Kidney glomerular epithelial cell (primary cell): Measurements from ENCODE around the gene GFRA4.

Experiments used
- DNase-seq: peaks from one replicate; lab custom pipeline; 2025; lab: John Stamatoyannopoulos, UW

The GFRA4 gene

DNA sequence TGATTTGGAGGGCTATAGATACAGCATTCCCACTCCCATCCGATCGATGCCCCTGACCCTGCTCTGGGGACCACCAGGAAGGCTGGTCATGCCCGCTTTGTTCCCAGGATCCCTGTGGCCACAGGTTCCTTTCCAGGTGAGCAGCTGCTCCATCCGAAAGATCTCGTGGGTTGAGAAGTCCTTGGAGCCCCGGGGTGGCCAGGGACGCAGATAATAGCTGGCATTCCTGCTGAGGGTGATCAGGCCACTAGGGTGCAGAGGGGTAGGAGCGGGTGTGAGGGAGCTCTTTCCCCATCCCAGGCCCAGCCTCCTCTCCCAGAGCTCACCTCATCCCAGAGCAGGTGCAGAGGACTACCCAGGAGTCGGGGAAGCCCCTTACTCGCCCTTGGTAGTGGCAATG lies 11.2 kb upstream of the GFRA4 start:
- DNase-seq = no peak

GRCh38 chr20:3673221-3674070 lies 10.2 kb upstream of the GFRA4 start:
- DNase-seq = no peak

GRCh38 chr20:3672547-3673171 lies 9.5 kb upstream of the GFRA4 start:
- DNase-seq = no peak

- no peak for DNase-seq
Observed at GRCh38 chr20:3671986-3672546, 8.9 kb upstream of the GFRA4 start.

DNA sequence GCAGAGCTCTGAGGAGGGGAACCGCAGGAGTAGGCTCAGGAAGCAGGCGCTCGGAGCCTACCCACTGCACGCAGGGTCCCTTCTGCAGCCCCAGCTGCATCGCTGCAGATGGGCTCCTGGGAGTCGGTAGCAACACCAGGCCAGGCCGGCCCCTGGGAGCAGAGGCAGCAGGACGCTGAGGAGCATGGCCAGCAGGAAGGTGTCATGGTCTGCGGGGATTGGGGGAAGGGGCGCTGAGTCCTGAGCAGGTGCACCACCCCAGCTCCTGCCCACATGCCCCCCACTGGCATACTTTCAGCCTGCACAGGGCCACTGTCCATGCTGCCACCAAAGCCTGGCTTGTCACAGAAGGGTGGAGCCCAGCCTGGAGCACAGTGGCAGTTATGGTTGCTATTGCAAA lies 7.7 kb upstream of the GFRA4 start:
- no peak for DNase-seq

DNA sequence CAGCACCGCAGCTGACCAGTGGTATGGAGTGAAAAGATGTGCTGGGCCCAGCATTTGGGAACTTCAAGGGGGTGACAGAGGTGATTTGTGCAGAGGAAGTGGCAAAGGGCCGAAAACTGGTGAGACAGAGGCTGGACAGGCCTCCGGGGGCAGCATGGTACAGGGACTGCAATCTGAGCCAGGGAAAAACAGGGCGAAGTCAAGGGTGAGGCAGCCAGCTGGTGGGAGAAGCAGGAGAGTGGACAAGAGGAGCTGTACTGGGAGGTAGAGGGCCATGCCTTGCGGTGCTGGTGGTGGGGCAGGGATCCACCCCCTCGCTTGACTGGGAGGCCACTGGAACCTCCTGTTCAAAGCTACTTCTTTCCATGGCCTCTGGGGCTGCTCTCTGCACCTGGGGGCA lies 7.3 kb upstream of the GFRA4 start:
- no peak for DNase-seq

GRCh38 chr20:3669710-3670367 lies 6.6 kb upstream of the GFRA4 start:
- DNase-seq = no peak

- DNase-seq = no peak
Observed at GRCh38 chr20:3667434-3668037, 4.3 kb upstream of the GFRA4 start.

- DNase-seq = no peak
Observed at GRCh38 chr20:3663858-3664257, 659 bp upstream of the GFRA4 start.

DNA sequence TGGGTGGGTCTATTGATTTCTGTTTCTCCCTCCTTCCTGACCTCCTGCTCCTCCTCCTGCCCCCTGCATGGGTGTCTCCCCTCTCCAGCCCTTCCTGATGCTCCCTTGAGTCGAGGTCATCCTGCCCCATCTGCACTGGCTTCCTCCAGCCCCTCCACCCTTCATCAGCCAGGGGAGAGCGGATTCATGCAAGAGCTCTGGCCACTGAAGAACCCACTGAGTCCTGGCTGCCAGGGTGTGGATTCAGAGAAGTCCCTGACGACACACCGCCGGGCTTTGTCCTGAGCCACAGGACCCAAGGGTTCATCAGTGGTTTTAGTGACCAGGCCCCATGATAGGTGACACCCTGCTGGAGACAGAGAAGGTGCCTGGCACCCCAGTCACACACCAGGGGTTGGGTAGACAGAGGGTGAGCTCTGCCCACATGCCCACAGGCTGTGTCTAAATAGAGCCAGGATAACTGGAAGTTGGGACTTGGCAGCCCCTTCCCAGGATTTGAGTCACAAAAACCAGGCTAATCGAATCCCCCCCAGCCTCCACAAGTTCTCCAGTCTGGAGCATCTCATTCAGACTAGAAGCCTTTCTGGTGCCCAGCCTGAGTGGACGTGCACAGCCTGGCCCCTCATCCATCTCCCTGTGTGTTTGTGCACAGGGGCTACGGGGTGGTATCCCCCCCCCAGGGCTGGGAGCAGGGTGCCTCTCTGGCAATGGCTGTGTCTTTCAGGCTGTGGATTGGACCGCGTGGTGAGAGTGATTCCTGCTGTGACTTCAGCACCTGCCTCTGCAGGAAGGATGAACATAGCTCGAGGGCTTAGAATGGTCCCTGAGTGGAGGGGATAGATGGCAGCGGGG lies 1.2 kb downstream of the GFRA4 start:
- no peak for DNase-seq

- no peak for DNase-seq
Observed at GRCh38 chr20:3661060-3661813, 2.0 kb downstream of the GFRA4 start.

GRCh38 chr20:3660262-3661059 lies 2.7 kb downstream of the GFRA4 start:
- DNase-seq = no peak

- DNase-seq = no peak
Observed at GRCh38 chr20:3659492-3660261, 3.5 kb downstream of the GFRA4 start.

- DNase-seq = no peak
Observed at GRCh38 chr20:3658716-3659491, 4.3 kb downstream of the GFRA4 start.

DNA sequence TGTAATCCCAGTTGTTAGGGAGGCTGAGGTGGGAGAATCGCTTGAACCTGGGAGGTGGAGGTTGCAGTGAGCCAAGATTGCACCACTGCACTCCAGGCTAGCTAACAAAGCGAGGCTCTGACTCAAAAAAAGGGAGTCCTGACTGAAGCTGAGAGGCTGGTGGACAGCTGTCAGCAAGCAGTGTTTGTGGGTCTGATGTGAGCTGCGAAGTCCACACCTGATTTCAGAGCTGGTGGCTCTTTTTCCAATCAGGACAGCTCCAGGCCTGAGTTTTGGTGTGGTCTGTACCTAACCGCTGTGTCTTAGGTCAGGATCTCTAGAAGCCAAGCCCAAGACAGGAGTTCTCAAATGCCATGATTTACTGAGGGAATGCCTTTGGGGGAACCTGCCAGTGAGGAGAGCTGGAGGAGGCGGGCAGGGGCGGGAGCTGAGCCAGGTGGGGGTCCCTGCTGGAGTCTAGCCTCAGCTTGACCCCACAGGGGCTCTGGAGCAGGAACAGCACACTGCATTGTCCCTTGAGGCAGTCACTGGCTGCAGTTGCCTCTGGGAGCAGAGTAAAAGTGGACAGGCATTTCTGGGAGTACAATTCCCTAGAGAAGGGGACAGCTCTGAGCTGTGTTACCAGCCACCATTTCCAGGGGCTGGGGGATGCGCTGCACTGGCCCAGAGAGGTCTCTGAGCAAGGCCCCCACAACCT lies 5.0 kb downstream of the GFRA4 start:
- DNase-seq = no peak

- DNase-seq = no peak
Observed at GRCh38 chr20:3655131-3655405, 8.1 kb downstream of the GFRA4 start.

- DNase-seq = peak; percentile 60
Observed at GRCh38 chr20:3654326-3655130, 8.7 kb downstream of the GFRA4 start.
